NCI-H526 (cell line): ENCODE data around the gene EPHA8.

Source experiments
- DNase-seq, 2 experiments: peaks; one replicate each; lab custom pipeline; 2025; lab: John Stamatoyannopoulos, UW

EPHA8 gene

DNA sequence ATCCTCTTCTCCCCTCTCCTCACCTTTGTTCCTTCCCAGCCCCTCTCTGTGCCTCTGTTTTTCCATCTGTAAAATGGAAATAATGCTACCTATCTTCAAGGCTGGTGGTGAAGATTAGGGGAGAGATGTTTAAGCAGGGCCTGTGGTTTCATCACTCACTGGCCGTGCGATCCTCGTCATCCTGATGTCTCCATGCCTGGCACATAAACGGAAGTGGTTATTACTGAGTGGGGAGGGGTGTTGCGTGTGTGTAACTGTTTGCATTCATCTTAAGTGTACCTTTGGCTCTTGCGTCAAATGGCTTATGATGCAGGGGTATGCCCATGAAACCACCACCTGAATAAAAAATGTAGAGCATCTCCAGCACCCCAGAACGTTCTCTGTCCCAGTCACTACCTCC lies 56.0 kb downstream of the EPHA8 start:
- DNase-seq = no peak

DNA sequence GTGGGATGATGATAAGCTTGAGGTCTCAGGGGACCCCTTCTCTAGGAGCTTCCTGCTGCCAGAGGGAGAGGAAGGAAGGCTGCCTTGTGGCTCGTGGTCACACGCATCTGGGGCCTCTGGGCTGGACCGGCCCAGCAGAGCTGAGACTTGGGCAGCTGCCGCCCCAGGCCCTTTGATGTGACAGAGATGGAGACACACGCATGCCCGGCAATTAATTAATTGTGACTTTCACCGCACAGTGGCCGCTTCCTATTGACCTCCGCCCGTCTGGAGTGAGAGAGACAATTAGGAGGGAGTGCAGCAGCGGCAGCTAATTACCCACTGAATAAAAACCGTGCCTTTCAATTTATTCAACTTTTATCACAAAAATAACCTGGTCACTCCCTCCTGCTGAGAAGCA lies 56.5 kb downstream of the EPHA8 start:
- DNase-seq = no peak

DNA sequence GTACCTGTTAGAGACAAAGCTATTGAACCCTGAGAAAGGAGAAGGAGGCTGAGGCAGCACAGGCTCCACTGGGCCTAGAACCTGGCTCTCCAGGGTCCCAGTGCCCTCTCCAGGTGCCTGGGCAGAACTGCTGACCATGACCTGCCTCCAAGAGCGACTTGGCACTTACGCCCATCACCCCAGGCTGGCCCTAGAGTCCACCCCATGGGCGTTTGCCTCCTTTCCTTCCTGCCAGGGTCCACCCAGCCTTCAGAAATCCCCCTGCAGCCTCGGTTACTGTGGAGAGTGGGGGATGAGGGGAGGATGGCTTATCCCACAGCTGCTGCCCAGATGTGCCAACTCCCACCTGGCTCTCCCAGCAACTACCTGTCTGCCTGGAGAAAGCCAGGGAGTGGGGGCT lies 58.5 kb downstream of the EPHA8 start:
- DNase-seq = no peak

DNA sequence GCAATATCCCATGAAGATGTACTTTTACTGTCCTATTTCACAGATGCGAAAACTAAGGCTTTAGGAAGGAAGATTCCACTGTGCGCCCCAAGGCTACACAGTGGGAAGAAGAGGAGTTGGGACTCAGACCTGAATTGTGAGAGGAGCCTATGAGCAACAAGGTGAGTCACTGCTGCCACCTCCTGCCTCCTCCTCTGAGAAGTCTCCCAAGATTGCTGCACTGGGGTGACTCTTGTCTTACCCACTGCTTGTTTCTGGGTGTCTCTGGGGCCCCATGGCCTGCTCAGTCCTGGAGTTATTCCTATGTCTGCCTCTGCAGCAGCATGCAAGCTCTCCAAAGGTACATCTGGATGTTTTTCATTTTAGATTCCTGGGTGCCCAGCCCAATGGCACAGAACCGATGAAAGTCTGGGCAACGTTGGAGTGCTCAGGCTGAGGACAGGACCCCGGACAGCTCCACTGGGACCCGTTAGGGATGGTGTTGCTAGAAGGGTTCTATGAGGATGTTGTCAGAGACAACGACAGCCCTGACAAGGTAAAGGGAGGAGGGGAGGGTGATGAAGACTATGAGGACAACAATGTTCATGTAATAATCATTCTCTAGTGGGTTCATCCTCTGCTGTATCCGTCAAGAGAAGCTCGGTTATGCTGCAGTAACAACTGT lies 62.1 kb downstream of the EPHA8 start:
- DNase-seq = no peak

DNA sequence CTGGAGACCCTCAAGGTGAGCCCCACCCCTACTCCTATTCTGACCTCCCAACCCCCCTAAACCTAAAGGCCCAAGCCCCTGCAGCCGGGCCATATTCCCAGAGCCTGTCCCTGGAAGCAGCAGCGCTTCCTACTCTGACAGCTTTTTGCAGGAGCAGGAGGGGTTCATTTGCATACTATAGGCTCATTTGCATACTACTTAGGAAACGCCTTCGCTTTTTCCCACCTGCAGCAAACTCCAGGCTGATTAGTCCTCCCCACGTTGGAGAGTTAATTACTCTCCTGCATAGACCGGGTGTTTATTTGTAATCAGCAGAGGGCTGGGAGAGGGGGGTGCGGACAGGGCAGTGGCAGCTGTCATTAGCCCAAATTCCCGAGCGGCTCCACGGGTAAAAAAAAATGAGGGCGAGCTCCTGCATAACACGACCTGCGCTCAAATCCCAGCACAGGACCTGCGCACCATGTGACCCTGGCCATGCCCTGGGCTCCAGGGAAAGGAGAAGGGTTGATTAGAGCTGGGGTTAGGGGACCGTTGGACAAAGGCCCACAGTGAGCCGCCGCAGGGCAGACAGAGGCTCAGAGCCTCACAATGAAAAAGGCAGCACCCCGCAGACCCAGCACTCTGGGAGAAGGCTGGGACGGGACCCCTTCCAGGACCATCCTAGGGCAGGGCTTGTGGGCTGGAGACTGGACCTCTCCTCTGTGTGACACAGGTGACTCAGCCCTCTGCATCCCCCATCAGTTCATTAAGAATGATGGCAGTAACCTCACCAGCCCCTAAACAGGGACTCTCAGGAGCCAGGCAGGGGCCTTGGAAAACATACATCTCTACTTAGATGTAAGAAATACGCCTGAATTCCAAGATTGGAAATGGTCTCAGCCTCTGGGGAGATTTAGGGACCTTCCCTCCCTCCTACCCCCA lies 63.2 kb downstream of the EPHA8 start:
- DNase-seq = peak; percentile 86 to 92

DNA sequence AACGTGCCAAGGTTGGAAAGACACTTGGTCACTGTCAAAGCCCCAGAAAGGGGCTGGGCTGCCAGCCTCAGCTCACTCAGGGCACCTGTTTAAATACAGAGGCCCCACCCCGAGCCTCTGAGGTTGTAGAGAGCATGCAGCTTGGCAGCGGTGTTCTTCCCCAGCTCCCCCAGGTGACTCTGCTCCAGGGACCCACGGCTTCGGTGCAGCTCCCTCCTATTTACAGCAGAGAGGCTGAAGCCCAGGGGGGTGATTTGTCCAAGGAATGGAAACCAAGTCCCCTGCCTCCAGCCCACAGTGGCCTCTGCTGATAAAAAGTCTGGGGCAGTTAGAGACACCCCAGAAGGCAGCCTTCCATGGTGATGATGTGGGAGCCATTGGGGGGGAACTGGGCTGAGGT lies 64.0 kb downstream of the EPHA8 start:
- DNase-seq = peak in 1 of 2 experiments; percentile 75

DNA sequence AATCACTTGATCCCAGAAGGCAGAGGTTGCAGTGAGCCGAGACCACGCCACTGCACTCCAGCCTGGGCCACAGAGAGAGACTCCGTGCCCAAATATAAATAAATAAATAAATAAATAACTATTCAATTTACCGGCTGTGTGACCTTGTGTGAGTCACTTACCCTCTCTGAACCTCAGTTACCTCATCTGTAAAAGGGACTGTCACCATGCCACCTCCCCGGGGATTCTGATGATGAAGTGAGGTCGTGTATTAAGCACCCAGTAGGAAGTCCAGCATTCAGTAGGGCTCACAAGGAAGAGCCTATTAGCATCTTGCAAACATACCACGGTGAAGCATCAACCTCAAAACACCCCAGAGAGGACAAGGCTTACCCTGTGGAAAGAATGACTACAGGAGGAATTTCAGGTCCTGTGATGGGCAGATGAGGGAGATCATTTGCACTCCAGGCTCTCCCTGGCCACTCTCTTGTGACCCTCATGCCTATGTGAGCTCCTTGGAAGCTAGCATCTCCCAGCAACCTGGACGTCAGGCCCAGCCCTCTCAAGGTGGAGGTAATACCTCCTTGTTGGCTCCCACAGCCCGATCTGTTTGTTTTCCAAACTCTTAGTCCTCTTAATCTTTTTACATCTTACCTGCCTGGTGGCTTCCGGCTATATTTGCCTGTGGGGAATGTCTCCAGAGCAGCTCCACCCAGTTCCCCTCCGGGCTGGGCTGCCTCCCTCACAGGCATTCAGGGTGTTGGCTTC lies 65.6 kb downstream of the EPHA8 start:
- DNase-seq = peak in 1 of 2 experiments; percentile 26

DNA sequence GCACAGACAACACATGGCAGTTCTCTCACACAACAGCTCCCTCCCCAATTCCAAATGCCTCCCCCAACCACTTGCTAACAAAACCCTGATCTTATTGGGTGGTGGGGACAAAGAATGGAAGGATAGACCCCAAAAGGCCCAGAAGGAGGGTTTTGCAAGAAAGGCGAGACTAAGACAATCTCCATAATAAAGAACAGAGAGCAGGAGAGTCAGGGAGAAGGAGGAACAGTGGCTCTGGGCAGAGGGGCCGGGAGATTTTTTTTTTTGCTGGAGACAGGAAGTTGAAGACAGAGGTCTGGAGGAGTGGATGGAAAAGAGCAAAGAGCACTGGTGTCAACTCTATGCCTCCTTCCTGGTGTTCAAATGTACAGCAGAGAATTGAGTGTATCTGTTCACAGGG lies 66.6 kb downstream of the EPHA8 start:
- no peak for DNase-seq

DNA sequence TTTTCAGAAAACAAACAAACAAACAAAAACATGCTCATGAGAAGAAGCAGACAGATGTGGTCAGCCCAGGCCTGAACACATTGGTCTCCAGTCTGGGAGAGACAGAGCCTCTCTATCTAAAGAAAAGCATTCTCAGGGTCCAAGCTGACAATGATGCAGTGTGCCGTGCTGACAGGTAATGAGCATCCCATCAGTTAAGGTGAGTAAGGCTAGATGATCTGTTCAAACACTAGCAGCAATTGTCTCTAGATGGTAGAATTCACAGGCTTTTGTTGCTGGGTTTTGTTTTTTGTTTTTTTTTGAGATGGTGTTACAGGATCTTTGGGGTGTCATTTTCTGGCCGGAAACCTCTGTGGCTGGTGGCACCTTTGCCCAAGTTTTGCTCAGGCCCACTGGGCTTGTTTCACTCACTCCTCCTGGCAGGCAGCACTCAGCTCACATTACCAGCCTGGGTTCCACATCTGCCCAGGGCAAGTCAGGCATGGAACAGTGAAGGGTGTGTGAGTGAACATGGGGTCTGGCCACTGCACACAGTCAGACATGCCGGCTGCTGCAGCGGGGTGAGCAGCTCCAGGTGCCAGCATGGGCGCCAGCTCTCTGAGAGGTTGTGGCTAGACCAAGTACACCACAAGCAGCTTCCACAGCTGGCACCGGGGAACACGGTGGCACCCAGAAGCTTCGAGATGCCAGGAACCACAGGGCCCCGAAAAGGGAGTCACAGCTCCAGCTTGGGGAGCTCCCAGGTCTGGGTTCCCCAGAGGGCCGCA lies 70.6 kb downstream of the EPHA8 start:
- no peak for DNase-seq

DNA sequence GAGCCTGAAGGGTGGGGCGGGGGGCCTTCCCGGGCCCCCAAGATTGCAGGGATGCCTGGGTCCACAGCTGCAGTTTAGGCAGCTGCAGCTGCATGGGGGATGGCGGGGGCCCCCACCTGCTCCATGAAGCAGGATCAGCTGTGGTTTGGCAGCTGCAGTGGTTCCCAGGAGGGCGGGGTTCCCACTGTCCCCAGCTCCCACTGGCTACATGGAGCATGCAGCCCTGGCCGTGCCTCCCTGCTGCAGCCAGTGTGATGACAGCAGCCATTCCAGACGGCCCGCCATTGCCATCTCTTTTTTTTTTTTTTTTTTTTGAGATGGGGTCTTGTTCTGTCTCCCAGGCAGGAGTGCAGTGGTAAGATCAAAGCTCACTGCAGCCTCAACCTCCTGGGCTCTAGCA lies 72.1 kb downstream of the EPHA8 start:
- no peak for DNase-seq

DNA sequence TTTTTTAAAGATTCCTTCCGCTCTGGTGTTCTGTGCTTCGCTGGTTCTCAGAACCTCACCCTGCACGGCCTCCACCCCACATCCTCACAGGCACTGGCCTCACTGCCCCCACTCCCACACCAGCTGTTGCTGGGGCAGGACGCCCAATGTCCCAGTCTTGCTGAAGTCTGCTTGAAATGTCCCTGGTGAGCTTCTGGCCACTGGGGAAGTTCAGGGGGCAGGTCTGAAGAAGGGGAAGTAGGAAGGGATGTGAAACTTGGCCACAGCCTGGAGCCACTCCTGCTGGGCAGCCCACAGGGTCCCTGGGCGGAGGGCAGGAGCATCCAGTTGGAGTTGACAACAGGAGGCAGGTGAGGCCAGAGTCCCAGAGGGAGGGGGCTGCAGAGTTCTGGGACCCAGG lies 73.1 kb downstream of the EPHA8 start, which contains the start of gene C1QA:
Gene C1QA (plus strand): TSS at position 276 of the 400 bp plus-strand sequence. CDS start 989 bp downstream, outside the sequence.
- no peak for DNase-seq

DNA sequence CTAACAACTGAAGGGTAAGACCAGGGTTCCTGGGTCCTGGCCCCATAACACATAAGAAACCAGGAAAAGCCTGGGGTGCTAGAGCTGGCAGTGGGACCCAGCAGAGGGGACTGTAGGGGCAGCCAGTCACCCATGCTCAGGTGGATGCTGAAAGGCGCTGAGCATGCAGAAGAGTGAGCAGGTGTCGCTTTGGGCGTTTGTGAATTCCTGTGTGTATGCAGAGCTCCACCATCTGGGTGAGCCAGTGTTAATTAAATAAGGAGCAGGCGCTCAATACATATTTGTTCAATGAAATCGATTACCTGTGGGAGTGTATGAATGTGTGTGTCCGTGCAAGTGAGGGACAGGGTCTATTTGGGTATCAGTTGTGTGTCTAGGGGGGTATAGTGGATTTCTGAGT lies 73.6 kb downstream of the EPHA8 start:
- DNase-seq = peak in 1 of 2 experiments; percentile 42

DNA sequence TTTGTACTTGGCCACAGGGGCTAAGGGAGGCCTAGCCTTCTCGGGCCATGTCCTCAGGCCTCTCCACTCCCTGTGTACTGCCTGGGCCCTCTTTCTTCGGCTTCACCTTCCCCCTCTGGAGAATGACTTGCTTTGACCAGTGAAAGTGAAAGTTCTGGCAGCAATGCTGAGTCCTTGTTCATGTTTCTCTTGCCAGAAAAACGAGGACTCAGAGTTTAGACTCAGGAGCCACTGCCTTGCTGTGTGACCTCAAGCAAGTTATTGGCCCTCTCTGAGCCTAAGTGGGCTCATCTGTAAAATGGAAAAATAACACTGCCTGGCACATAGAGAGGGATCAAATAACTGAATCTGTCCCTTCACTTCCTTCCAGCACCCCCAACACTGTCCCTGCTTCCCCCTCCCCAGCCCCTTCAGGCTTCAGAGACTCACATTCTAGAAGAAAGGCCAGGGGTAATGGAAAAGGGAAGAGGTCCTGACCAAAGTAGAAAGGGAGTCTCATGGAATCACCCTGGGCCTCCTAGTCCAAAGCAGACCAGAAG lies 74.7 kb downstream of the EPHA8 start:
- no peak for DNase-seq

DNA sequence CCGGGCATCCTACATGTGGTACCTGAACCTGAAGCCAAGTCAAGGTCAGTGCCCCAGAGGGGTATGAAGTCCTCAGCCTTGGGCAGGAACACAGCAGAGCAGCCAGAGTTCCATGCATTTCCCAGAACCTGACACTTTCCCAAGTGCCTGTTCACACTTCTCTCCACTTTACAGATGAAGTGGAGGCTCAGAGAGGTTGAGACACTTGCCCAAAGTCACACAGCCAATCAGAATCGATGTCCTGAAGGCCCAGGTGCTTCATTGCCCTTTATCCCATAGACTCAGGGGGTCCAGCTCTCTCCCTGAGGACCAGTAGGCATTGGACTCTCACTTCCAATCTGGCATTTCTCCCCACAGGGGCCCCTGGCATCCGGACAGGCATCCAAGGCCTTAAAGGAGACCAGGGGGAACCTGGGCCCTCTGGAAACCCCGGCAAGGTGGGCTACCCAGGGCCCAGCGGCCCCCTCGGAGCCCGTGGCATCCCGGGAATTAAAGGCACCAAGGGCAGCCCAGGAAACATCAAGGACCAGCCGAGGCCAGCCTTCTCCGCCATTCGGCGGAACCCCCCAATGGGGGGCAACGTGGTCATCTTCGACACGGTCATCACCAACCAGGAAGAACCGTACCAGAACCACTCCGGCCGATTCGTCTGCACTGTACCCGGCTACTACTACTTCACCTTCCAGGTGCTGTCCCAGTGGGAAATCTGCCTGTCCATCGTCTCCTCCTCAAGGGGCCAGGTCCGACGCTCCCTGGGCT lies 75.4 kb downstream of the EPHA8 start:
- DNase-seq = peak in 1 of 2 experiments; percentile 11

DNA sequence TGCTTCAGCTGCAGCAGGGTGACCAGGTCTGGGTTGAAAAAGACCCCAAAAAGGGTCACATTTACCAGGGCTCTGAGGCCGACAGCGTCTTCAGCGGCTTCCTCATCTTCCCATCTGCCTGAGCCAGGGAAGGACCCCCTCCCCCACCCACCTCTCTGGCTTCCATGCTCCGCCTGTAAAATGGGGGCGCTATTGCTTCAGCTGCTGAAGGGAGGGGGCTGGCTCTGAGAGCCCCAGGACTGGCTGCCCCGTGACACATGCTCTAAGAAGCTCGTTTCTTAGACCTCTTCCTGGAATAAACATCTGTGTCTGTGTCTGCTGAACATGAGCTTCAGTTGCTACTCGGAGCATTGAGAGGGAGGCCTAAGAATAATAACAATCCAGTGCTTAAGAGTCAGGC lies 76.0 kb downstream of the EPHA8 start:
- DNase-seq = no peak

DNA sequence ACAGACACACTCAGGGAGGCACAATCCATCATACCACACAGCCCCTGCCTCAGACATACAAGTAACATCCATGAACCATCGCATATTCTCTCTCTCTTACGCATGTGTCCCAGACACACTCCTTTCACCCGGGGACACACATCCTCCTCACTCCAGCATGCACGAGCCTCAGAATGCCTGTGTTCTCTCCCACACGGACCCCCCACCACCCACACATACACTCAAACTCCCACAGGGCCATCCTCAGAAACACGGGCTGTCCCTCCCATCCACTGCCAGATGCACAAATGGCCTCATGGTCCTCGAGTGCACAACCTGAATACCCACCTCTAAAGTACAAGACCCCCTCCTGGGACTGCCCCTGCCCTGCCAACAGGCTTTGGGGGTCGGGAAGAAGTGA lies 78.0 kb downstream of the EPHA8 start:
- DNase-seq = no peak

DNA sequence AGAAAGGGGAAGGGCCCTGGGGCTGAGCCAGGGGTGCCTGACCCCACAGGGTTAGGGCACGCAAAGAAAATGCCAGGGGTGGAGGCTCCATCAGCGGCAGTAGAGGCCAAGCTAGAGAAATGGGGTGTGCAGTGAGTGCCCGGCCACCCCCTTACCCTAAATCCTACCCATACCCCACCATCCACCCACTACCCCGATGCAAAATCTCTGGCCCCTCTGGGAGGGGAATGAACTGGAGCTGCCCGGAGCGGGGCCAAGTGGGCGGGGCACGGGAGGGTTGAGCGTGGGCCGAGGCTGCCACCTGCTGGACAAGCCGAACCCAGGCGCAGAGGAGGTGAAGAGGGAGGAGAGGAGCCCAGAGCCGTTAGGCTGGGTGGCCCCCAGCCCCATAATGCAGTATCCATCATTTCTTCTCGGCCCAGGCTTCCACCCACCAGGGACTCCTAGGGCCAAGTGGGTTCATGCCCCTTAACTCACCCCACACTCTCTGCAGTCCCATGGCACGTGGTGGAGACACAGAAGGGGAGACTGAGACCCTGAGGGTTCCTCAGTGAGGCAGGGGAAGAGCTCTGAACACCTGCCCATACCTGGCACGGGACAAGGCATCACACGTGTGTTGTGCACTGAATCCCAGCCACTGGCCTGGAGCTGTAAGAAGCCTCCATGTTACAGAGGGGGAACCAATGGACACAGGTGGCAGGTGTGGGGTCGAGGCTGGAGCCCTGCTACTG lies 78.8 kb downstream of the EPHA8 start:
- peak in 1 of 2 experiments; percentile 73 for DNase-seq

DNA sequence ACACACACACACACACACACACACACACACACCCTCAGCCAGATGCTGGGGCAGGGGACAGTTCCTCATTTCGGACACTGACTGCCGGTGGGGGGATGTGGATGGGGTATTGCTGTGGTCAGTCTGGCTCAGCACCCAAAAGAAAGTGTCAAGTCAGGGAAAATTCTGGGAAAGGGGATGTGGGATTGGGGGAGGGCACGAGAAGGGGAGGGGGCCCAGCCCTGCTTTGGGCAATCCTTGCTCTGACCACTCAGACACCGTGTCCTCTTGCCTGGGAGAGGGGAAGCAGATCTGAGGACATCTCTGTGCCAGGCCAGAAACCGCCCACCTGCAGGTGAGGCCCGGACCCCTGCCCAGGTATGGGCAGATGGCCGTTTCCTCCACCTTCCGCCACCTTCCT lies 80.1 kb downstream of the EPHA8 start, which contains the start of gene C1QC:
Gene C1QC (plus strand): TSS at position 253 of the 400 bp plus-strand sequence. CDS start 391 bp downstream, outside the sequence.
- DNase-seq = no peak

DNA sequence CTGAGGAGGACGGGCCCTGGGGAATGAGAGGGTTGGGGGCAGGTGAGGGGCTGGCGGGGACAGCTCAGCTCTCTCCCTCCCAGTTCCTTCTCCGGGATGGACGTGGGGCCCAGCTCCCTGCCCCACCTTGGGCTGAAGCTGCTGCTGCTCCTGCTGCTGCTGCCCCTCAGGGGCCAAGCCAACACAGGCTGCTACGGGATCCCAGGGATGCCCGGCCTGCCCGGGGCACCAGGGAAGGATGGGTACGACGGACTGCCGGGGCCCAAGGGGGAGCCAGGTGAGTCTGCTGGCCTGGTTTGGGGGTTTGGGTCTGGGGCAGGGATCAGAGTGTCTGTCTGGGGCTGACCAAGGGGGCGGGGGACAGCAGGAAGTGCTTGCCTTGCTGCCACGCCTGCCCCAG lies 80.6 kb downstream of the EPHA8 start:
- no peak for DNase-seq

DNA sequence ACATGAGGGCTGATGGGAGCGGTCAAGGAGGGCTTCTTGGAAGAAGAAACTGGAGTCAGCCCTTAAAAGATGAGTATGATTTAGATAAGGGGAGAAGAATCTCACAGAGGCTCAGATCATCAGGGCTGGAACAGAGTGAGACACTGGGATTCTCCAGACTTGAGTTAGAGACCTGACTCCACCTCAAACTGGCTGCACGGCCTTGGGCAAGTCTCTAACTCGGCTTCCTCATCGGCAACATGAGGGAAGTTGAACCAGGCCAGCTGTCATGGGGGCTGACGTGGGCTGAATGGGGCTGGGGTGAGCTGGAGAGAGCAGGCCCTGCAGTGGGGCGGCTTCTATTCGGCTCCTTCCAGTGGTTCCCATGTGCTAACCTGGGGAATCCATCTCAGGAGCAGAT lies 82.6 kb downstream of the EPHA8 start:
- no peak for DNase-seq
